ENCODE measurements around the gene KCTD5.

DNA sequence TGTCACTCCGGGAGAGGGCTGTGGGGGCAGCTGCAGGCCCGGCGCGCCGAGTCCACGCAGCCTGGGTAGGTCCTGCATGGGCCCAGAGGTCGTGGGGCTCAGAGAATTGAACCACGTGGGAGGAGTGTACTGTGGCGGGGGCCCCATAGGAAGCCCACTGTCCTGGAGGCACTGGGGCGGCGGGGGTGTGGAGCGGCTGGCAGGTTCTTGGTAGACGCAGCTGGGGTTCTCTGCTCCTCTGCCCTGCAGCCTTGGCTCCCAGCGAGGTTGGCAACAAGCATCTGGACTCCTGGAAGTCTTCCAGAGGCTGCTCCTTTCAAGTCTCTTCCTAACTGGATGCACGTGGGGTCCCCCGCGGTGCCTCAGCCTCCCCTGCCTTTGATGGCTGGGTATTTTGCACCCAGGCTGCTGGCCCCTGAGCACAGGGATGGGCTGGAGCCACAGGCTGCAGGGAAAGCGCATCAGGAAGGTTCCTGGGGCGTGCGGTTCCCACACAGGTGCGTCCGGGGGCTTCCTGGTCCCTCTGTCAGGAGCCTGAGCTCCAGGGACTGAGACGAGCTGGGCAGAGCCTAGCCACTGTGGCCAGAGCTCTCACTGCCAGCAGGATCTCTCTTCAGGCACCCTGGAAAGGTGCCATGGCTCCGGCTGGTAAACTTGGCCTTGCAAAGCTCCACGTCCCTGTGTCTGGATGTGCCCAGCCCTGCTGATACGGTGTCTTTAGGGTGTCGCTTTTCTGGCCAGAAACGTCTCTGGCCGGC is 9.3 kb downstream of the KCTD5 start:
- TF ChIP-seq CTCF (IDR thresholded peaks at IDR 0.05; ENCODE audit: insufficient read depth, low read length, poor library complexity, severe bottlenecking) (no peak), EZH2phosphoT487 (conservative IDR thresholded peaks at IDR 0.05; ENCODE audit: low read length) (no peak)

Measured in SU-DHL-6 (cell line).